Measurements from ENCODE around the gene SLC13A4.
"Not testable (repeated sequence)": the region's sequence is repeated elsewhere in the genome, so short reads cannot be mapped to it uniquely, and the experiment has no call there.

Gene SLC13A4

DNA sequence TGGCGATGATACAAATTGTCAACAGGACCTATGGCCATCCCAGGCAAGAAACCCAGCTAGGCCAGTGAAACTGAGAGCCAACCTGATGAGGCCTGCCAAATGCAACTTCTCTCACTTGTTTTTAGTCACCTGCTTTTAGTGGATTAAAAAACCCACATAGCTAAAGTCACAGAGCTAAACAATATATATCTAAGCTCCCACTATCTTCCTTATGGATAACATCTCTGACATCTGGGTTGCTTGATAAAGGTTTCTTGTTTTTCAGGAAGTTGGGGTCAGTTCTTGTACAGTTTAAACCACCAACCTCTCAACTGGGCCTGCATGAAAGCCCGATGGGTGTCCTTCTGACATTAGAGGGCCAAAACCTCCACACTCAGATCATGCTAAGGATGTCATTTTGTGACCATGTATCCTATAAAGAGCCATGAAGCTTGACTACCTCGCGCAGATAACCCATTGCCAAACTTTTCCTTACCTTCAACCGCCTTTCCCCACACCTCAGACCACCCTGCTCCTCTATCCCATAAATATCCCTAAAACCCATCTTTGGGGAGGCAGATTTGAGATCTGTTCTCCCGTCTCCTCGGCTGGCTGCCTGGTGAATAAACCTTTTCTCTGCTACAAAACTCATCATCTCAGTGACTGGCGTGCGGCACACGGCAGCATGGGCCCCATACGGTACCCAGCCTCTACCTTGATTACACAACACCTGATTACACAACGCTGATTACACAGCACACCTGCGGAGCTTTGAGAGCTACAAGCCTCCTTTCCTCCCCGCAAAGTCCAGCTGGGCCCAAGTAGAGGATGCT lies 66.5 kb downstream of the SLC13A4 start:
- no peak for DNase-seq

DNA sequence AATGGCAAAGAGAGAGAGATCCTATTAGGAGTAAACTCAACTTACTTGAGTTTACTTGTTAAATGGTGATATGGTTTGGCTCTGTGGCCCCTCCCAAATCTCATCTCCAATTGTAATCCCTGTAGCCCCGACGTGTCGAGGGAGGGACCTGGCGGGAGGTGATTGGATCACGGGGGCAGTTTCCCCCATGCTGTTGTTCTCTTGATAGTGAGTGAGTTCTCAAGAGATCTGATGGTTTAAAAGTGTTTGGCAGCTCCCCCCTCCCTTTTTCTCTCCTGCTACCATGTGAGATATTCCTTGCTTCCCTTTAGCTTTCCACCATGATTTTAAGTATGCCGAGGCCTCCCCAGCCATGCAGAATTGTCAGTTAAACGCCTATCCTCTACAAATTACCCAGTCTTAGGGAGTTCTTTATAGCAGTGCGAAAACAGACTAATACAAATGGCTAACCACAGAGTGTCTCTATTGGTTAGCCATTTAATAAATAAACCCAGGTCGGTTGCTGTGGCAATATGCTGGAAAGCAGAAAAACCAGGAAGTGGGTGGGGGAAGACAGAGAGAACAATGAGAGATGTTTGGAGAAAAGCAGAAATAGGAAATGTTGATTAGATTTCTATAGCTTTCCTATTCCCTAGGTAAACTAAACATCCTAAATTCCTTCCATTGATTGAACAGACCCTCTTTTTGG lies 68.7 kb downstream of the SLC13A4 start:
- peak; percentile 13 for DNase-seq

DNA sequence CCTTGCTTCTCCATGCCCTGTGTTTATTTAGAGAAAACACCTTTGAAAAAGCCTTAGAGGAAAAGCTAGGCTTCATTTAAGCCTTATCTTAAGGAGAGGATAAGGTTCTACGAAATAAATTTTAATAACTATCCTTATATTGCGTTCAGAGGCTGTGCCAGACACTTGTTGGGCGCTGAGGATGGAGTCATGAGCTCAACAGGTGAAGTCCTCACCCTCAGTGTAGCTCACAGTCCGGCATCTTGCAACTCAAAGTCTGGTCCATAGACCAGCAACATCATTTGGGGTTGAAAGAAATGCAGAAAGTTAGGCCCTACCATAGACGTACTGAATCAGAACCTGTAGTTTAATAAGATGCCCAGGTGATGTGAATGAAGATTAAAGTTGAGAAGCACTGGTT lies 69.4 kb downstream of the SLC13A4 start:
- DNase-seq, result no peak

DNA sequence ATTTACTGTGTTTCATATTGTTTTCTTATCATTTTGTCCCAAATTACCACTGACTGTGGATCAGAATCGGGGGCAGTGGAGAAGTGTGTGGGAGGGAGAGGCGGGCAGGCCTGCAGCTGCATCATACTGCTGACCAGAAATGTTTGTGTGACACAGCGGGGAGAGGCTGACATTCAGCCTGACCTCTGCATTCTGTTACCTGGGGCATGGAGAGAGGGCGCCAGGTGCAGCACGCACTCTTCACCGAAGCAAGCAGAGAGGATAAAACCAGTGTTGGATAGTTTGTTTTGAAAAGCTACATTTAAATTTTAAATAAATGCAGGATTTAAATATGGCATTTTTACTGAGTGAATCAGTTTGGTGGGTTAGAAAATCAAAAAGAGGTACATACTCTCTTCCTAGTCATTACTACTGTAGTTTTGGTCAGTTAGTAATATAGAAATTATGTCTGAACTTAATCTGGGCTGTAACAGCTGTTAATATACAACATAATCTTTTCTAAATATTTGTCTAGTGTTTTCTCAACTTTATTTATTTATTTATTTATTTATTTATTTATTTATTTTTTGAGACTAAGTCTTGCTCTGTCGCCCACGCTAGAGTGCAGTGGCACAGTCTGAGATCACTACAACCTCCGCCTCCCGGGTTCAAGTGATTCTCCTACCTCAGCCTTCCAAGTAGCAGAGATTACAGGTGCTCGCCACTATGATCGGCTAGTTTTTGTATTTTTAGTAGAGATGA lies 74.5 kb downstream of the SLC13A4 start:
- no peak for DNase-seq

DNA sequence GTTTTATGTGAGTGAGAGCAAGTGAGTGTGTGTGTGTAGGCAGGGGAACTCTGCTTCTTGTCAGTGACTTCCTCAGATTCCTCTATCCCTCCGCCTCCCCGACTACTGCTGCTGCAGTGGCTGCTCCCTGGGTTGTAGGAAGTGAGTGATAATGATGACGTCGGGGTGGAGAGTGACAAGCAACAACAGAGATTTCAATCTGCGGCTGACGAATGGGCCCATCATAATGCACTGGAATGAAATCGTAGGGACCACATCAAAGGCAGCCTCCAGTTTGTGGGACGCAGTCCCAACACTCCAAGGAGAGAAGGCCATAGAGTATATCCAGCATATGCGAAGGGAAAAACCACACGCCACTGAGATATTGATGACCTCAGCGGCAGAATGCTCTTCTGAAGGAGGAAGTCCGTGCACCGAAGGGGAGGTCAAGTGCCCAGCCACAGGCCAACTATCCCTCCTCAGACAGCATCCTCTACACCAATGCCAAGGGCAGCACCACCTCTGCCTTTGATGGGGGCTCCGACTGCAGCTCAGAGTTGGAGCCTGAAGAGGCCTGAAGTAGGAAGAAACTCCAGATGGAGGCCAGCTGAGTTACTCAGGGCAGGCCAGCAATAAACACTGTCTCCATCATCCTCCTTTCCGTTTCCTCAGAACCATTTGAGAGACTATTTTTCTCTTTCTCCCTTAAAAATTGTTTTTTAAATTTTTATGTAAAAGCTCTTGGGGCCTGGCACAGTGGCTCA lies 77.0 kb downstream of the SLC13A4 start:
- no peak for DNase-seq

DNA sequence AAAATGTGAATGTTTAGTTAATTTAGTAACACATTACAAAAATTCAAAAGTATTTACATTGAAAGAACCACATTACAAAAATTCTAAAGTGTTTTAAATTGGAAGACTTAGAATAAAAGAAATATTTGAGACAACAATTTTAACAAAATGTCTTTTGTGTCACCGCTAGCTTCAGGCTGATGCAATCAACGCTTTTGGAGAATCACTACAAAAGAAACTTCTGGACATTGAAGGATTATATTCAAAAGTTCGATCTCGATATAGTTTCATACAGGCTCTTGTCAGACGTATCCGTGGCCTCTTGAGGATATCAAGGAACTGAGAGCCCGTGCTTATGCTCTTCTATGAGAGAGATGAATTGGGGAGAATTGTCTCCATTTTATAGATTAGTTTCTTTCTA lies 79.8 kb downstream of the SLC13A4 start:
- DNase-seq, result no peak

DNA sequence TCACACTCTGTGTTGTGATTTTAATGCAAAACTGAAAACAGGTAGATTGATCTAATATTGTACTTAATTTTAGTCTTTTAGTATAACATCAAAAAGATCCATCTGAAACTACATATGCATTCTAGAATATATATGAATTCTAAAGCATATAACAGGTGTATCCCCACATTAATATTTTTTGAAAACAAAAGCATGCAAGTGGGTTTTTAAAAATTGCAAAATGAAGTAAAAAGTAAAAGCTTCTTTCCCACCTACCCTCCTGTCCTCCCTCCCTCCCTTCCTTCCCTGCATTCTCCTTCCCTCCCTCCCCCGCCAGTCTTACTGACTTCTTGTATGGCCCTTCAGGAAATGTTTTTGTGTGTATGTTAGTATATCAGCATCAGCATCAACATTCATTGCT lies 80.2 kb downstream of the SLC13A4 start:
- no peak for DNase-seq

DNA sequence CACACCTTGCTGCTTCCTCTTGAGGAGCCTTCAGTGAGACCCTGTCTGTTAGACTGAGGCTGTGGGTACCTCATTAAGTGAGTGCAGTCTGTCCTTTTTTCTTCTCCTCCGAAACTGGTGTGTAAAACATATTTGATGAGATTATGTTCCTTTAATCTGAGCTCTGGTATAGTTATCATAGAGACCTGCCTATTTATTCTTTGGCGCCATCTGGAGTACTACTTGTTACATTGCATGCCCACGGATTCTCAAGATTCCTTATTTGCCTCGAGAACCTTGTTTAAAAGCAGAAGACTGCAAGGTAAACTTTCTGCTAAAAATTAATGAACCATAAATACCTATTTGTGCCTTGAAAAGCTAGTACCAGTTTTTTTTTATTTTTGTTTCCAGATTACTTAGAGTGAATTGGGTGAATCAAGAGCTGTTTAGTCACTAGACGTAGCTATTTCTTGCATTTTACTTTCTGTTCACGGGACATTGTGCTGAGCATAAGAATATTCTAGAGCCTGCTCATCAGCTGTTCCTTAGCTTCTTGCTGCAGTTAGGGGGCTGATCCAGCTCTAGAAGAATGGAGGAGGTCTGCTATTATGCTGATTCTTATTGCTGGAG lies 82.6 kb downstream of the SLC13A4 start:
- DNase-seq, result peak; percentile 60

DNA sequence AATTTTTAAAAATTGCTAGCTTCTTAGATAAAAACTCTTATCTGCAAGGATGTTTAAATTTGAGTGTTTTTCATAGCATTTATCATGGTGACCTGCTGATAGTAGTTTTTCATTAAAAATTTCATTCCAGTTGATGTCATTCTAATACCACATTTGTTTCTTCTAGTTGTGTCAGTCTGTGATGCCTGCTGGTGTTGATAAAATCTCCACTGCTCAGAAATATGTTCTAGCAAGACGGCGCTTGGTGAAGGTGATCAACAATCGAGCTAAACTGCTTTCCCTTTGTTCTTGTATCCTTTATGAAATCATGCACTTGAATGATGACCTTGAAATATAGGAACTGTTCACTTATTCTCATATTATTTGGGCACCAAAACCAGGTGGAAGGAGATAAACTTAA lies 83.3 kb downstream of the SLC13A4 start:
- no peak for DNase-seq

DNA sequence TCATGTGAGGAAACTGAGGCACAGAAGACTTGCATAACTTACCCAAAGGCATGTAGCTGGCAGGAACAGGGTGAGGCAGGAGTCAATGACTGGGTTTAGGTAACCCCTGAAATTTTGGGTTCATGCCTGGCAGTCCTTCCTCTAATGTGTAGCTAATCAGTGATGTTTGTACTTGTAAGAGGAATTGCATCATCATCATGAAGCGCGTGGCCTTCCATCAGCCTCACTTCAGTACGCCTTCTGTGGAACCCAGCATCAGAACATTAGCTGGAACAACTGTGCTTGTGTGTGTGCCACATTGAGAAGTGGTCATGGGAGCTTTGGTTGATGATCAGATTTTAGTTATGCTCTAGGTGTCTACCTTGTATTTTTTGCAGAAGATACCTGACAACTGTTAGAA lies 83.8 kb downstream of the SLC13A4 start:
- no peak for DNase-seq

DNA sequence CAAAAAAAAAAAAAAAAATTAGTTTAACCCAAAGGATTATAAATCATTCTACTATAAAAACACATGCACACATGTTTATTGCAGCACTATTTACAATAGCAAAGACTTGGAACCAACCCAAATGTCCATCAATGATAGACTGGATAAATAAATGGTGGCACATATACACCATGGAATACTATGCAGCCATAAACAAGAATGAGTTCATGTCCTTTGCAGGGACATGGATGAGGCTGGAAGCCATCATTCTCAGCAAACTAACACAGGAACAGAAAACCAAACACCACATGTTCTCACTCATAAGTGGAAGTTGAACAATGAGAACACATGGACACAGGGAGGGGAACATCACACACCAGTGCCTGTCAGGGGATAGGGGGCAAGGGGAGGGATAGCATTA lies 88.3 kb downstream of the SLC13A4 start:
- DNase-seq, result not testable (repeated sequence)

DNA sequence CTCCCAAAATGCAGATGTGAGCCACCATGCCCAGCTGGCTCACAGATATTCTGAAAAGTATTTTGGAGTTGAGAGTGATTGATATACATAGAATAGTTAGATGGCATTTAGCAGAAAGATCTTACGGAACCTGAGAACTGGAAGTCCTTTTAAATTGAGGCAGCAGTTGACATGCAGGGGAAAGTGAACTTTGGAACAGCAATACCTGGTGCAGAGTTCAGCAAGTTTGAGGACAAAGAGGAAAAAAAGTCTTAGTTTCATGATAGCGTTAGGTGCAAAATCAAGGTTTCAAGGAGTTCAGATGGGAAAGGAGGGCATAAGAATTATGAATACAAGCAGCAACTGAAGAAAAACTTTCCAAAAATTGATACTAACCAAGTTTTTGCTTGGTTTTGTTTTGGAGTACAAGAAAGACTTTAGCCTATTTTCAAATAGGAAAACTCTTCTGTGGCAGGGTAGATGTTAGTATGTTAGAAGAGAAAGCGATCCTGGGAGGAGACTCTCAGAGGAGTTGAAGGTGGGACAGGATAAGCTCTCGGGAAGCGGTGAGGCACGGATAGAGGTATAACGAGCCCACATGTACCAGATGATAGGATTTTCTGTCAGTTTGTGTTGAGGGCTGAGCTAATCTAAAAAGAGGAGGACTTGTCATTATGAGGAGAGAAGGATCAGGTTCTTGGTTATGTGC lies 93.7 kb downstream of the SLC13A4 start:
- no peak for DNase-seq
